HT1080 (cell line): ENCODE results near the gene F2. TPM values are rescaled to one million over a fixed set of nuclear protein-coding genes. Genes with fewer than 3 reads are reported as not detected.
"Not testable (repeated sequence)": the region's sequence is repeated elsewhere in the genome, so short reads cannot be mapped to it uniquely, and the experiment has no call there.

Experiments
- DNase-seq: peaks from one replicate; pipeline ENCODE4 v3.0.0-alpha.2; 2015; ENCODE audit warnings: low read depth
- total RNA-seq: library from RNA; depleted of rRNA; stranded (reverse); fragments of >200 nt; shearing (Covaris generic); gene quantifications from 2 replicates; pipeline ENCODE4 v1.2.3, GENCODE V29; 2014

Gene F2
- total RNA-seq, 1 experiment from 2014 or later, result not detected

- DNase-seq, result no peak
Observed at GRCh38 chr11:46684367-46684766, 34.6 kb upstream of the F2 start.

DNA sequence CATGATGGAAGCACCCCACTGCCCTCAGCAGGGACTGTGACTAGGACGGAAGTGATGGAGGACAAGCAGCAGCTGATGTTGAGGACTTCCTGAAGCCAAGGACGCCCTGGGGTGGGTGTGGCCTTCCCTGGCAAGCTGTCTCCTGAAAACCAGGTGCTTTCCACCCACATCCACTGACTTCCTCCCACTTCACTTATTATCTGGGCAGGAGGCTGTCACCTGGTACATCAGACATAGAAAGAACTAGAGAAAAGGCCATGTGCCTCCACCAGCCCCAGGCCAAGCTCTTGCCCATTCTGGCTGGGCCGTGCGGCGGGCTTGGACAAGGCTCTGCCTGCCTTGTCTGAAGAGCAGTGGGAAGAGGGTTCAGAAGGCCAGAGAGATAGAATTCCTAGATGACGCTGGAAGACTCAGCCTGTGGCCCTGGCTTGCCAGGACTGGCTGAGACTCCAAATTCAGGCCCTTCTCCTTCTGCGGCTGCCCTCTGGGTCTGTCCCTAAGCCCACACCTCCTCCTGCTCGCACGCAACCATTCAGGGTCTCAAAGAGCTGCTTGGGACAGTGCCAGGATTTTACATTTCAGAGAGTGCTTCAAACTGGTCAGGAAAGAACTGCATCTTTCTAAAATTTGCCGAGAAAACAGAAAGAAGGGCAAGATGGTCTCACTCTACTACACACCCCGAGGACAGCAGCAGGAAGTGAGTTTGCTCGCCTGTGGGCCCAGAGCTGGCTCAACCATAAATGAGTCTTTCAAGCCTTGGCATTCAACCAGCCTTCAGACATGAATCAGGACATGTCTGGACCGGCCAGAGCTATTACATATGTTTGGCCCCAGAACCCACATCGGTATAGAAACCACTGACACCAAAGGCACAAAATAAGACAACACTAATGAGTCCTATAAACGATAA, 31.9 kb upstream of the F2 start:
- peak; percentile 31 for DNase-seq

DNA sequence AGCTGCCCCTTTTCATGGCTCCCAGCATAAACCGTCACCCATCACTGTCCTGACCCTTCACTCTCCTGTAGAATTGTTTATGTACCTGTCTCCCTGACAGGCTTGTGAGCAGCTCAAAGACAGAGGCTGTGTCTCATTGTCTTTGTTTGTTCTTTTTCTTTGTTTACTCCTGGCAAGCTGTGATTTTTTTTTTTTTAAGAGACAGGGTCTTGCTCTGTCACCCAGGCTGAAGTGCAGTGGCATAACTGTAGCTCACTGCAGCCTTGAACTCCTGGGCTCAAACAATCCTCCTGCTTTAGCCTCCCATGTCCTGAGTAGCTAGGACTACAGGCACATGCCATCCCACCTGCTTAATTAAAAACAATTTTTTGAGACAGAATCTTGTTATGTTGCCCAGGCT, 28.3 kb upstream of the F2 start:
- DNase-seq, result no peak

DNA sequence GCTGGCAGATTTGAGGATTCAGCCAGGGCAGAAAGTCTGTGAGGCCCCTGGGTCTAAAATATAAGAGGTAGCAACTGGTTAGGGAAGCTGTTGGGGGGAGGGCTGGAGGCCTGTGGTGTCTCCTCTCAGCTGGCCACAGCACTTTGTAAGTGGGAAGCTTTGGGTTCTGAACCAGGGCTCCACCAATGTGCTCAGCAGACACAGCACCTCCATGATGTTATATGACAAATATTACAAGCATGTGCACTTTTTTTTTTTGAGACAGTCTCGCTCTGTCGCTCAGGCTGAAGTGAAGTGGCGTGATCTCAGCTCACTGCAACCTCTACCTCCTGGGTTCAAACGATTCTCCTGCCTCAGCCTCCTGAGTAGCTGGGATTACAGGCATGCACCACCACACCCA, 26.6 kb upstream of the F2 start:
- no peak for DNase-seq

- DNase-seq, result no peak
Observed at GRCh38 chr11:46693597-46694012, 25.4 kb upstream of the F2 start.

DNA sequence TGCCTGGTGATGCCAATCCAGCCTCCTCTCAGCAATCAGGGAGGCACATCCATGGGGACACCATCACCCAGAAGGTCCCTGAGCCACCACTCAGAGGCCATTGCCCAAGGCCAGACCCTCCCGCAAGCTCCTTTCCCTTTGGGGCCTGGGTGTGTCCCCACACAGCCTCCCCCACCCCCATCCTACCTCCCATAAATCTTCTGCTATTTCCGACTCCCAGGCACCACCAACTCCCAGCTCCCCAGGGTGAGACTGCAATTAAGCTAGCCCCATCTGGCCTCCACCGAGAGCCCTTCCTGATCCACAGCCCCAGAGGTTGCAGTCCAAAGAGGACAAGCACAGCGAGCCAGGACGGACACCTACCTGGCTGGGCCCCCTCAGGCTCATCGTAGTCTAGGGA, 24.9 kb upstream of the F2 start:
- no peak for DNase-seq

DNA sequence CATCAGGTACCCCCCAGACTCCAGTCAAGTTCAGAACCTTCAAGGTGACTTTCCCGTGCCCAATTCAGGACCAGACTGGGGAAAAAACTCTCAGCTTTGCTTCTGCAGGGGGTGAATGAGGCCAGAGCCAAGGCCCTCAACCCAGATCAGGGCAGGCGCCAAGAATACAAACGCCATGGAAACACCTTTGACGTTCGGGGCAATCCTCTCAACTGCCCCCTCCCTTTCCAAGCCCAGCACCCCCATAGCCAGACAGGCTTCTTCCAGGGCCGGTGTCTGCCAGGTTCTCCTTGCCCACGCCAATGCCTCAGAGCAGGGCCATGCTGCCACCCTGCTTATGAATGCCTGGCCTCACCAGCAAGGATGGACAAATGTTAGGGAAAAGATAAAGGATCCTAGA, 24.4 kb upstream of the F2 start:
- DNase-seq, result no peak

- DNase-seq, result no peak
Observed at GRCh38 chr11:46695345-46696211, 23.4 kb upstream of the F2 start.

DNA sequence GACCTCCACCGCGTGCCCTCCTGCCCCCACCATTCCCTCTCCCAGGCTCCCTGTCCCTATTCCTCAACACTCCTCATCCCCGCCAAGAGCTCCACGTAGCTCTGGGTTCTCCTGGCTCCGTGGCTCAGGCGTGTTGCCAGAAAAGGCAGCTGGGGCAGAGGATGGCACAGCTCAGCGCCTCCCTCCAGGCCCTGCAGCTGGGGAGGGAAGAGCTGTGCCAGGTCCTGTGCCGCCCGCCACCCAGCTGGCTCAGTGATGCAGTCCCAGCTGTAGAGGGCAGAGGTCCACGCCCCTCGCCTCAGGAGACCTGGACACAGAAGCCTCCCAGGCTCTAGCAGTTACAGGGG, 22.8 kb upstream of the F2 start:
- no peak for DNase-seq

- DNase-seq, result no peak
Observed at GRCh38 chr11:46697303-46697702, 21.7 kb upstream of the F2 start.

GRCh38 chr11:46697723-46698122, 21.3 kb upstream of the F2 start:
- DNase-seq, result no peak

DNA sequence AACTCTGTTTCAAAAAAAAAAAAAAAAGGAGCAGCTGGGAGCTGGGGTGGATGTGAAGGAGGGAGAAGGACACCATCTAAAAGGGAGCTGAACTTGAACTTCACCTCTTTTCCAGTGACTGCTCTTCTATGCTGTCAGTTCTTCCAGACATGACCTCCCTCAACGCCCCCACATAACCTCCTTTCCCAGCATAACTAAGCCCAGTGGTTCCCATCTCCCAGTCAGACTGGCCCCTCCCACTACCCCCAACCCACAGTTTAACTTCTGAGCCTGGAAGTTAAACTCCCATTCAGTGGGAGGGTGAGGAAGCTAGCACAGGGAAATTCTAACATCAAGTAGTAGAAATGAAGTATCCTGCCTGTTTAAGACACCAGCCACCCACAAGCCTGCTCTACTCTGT, 20.4 kb upstream of the F2 start:
- no peak for DNase-seq

- DNase-seq, result peak; percentile 96
Observed at GRCh38 chr11:46700241-46701077, 18.6 kb upstream of the F2 start, which contains the start of the genes ARHGAP1 and ZNF408. Gene ARHGAP1, minus strand, starts transcription at chr11:46700619. Its CDS starts 4,512 bp downstream, at chr11:46696107. Gene ZNF408, plus strand, starts transcription at chr11:46701031. Its CDS starts 17 bp downstream, at chr11:46701048.

DNA sequence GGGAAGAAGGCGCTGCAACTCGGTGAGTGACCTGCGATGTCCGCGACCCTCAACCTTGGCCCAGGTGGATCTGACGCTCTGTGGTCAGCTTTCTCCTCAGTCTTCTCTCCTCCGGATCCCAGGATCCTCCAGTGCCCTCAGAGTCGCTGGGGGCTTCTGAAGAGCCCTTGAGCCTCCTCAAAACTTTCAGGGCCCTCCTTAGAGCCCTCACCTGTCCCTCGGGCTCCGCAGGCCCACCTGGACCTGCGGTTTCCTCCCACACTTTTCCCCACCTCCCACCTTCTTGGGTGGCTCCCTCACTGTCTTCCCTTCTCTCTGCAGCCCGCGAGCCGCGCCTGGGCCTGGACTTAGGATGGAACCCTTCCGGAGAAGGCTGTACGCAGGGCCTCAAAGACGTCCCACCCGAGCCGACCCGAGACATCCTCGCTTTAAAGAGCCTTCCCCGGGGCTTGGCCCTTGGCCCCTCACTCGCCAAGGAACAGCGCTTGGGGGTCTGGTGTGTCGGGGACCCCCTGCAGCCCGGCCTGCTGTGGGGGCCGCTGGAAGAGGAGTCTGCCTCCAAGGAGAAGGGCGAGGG, 17.8 kb upstream of the F2 start:
- DNase-seq, result no peak

DNA sequence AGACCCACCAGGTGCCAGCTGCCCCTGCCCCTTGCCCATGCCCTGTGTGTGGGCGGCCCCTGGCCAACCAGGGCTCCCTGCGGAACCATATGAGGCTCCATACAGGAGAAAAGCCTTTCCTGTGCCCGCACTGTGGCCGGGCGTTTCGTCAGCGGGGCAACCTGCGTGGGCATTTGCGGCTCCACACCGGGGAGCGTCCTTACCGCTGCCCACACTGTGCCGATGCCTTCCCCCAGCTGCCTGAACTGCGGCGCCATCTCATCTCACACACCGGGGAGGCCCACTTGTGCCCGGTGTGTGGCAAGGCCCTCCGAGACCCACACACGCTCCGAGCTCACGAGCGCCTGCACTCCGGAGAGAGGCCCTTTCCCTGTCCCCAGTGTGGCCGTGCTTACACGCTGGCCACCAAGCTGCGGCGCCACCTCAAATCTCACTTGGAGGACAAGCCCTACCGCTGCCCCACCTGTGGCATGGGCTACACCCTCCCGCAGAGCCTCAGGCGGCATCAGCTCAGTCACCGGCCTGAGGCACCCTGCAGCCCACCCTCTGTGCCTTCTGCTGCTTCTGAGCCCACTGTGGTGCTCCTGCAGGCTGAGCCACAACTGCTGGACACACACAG, 13.8 kb upstream of the F2 start:
- no peak for DNase-seq

- DNase-seq, result no peak
Observed at GRCh38 chr11:46706886-46707285, 12.1 kb upstream of the F2 start.

GRCh38 chr11:46709351-46709750, 9.7 kb upstream of the F2 start:
- not testable (repeated sequence) for DNase-seq

DNA sequence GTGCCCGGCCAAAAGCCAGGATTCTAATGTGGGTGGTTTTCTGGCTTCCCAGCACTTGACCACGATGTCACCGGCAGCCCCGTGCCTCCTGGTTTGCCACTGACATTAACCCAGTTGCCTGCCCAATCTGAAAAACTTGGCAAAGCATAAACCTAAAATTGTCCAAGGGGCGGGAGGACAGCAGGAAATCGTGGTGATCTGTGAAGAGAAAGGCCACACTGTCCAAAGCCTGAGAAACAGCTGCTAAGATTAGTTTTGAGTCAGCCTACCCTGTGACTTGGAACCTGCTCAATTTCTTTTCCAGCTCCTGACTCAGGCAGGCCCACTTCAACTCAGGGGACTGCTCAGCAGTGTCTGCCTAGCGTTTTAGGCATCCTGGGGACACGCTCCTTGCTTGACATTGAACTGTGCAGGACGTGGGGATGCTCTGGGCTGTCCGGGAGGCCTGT, 8.2 kb upstream of the F2 start:
- DNase-seq, result peak; percentile 95

DNA sequence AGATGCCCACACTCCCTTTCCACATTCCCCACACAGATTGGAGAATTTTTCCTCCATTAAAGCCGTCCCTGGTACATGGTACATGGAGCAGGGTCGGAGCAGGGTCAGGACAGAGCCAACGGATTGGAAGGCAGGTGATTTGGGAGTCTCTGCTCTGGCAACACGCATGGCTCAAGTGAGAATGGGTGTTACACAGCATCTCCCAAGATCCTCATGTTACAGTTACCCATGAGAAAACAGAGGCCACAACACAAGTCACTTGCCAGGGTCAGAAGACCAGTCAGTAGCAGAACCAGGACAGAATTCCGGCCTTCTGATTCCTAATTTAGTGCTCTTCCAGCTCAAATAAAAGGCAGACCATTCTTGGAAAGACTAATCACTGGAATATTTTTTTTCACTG, 7.7 kb upstream of the F2 start:
- DNase-seq, result no peak

GRCh38 chr11:46712874-46713576, 6.0 kb upstream of the F2 start:
- DNase-seq, result no peak
